Right lobe of liver (tissue), 4 donors: ENCODE measurements around the gene SORL1.

ENCODE experiments used
- POLR2A ChIP-seq: fragments of 450-650 bp; IDR thresholded peaks from one replicate; pipeline ENCODE4 v1.6.1; 2017; ENCODE audit warnings: antibody characterized with exemption, mild to moderate bottlenecking
- TF ChIP-seq, protein P1 (sequence below), 4 donors: fragments of 200-600 bp in 3 of 4; fragments of 450-650 bp in 1 of 4; IDR thresholded peaks; one replicate each; pipeline versions ENCODE4 v1.5.1 to v1.8.0; 2016 to 2022; ENCODE audit warnings: antibody characterized with exemption in 4 of 4, mild to moderate bottlenecking in 2 of 4
- donor health status: DM: no; HTN: no; CAD: no.
- donor health status: DM: no; HTN: no; CAD: no.
- donor health status: DM: no; HTN: yes; CAD: no.

DNA sequence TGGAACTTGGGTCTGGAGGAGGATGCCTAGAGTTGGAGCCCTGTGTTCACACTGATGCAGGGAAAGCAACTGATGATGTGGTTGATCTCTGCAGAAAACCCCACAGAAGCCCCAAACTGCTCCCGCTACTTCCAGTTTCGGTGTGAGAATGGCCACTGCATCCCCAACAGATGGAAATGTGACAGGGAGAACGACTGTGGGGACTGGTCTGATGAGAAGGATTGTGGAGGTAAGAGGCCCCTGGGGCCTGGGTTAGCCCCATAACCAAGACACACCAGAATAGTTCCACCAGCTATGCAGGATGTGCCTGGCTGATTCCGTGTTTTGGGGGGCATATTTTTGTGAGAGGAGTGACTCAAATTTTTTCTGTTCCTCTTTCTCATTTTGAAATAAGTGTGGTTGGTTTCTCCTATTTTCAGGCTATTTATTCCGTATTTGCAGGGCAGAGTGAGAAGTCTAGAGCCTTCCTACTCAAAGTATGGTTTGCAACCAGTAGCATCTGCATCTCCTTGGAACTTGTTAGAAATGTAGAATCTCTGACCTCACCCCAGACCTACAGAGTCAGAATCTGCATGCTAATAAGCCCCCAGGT, 137.9 kb downstream of the SORL1 start:
- no peak for TF ChIP-seq POLR2A
- TF ChIP-seq, protein P1, sequence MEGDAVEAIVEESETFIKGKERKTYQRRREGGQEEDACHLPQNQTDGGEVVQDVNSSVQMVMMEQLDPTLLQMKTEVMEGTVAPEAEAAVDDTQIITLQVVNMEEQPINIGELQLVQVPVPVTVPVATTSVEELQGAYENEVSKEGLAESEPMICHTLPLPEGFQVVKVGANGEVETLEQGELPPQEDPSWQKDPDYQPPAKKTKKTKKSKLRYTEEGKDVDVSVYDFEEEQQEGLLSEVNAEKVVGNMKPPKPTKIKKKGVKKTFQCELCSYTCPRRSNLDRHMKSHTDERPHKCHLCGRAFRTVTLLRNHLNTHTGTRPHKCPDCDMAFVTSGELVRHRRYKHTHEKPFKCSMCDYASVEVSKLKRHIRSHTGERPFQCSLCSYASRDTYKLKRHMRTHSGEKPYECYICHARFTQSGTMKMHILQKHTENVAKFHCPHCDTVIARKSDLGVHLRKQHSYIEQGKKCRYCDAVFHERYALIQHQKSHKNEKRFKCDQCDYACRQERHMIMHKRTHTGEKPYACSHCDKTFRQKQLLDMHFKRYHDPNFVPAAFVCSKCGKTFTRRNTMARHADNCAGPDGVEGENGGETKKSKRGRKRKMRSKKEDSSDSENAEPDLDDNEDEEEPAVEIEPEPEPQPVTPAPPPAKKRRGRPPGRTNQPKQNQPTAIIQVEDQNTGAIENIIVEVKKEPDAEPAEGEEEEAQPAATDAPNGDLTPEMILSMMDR (IDR thresholded peaks at IDR 0.05) = no peak
